Esophagus muscularis mucosa (tissue), 4 donors: ENCODE data around the gene C5orf58. TPM values are rescaled to one million over a fixed set of nuclear protein-coding genes. Genes with fewer than 3 reads are reported as not detected.

ENCODE experiments used
- DNase-seq: peaks from one replicate; pipeline ENCODE4 v3.0.0-alpha.2; 2017; ENCODE audit errors: extremely low spot score
- H3K27ac ChIP-seq, 4 donors: fragments of 200-600 bp; sonication (generic); replicated peaks in 1 of 4; 1 replicate in 3 of 4; 2 replicates in 1 of 4; pipeline ENCODE4 v1.5.1; 2016 to 2019; ENCODE audit warnings: mild to moderate bottlenecking in 1 of 4
- H3K27me3 ChIP-seq, 4 donors: fragments of 200-600 bp; sonication (generic); one replicate each; pipeline versions ENCODE4 v1.5.1 to v1.6.0; 2016 to 2019
- H3K36me3 ChIP-seq, 4 donors: fragments of 200-600 bp; sonication (generic); one replicate each; pipeline ENCODE4 v1.5.1; 2016 to 2019
- H3K4me1 ChIP-seq, 4 donors: fragments of 200-600 bp; sonication (generic); one replicate each; pipeline ENCODE4 v1.5.1; 2016 to 2019
- H3K4me3 ChIP-seq, 4 donors: fragments of 200-600 bp; sonication (generic); 1 replicate in 2 of 4; 2 replicates in 2 of 4; pipeline ENCODE4 v1.5.1; 2016 to 2019; ENCODE audit warnings: mild to moderate bottlenecking in 4 of 4, moderate library complexity in 1 of 4
- H3K9me3 ChIP-seq, 4 donors: fragments of 200-600 bp; sonication (generic); 1 replicate in 3 of 4; 2 replicates in 1 of 4; pipeline ENCODE4 v1.5.1; 2016 to 2019
- EP300 ChIP-seq: sonication (generic); formaldehyde crosslinking; IDR thresholded peaks from one replicate; pipeline ENCODE4 v1.6.1; 2017; ENCODE audit warnings: antibody characterized with exemption
- POLR2A ChIP-seq: fragments of 450-650 bp; IDR thresholded peaks from one replicate; pipeline ENCODE4 v1.6.1; 2017; ENCODE audit warnings: antibody characterized with exemption, moderate library complexity, mild to moderate bottlenecking, low read depth
- POLR2AphosphoS5 ChIP-seq, 2 donors: sonication (generic); formaldehyde crosslinking; IDR thresholded peaks; one replicate each; pipeline ENCODE4 v1.6.1; 2017; ENCODE audit warnings: antibody characterized with exemption in 2 of 2
- WGBS: methylation state at CpG from one replicate; pipeline ENCODE4 v1.1.5; 2018; 5-methylcytosine and 5-hydroxymethylcytosine counted together
- intact Hi-C: fragments of 100-400 bp; cut with DNase I; formaldehyde crosslinking; loops from one replicate; pipeline ENCODE4 v1.15.1; 2023
- total RNA-seq, 4 donors: library from RNA; depleted of rRNA; stranded (reverse); fragments of >200 nt; gene quantifications; one replicate each; pipeline versions ENCODE4 v1.1.0 to v1.2.1, GENCODE V29; 2016
- TF ChIP-seq, protein P1 (sequence below), 3 experiments: fragments of 200-600 bp in 2 of 3; fragments of 450-650 bp in 1 of 3; sonication (generic) in 2 of 3; IDR thresholded peaks; one replicate each; pipeline ENCODE4 v1.5.1; 2017 to 2019; ENCODE audit warnings: antibody characterized with exemption in 3 of 3, mild to moderate bottlenecking in 2 of 3, moderate library complexity in 1 of 3

Gene C5orf58
- total RNA-seq, 4 donors from 2014 or later: 6.5 TPM; not detected in 3

DNA sequence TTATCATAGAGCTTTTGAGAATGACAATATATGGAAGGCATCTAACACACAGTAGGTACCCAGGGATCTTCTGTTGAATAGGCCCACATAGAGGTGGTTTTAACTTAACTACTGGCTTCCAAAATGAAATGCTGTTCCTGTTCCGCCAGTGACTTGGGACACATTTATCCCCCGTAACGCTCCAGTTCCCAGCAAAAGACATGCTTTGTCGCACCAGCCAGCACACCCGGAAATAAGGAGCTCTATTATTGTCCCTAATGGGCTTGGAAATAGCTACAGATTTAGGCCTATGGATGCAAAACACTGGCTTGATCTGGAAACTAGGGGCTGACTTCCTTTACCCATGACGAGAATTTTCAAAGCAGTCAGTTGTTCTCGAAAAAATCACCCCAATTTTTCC, 45.9 kb upstream of the C5orf58 start:
- Histone ChIP-seq H3K36me3 (no peaks in the 10 kb centered on the region), H3K27me3 (no peaks in the 10 kb centered on the region), H3K27ac (no peak overlapping the region), H3K4me1 (no peaks in the 10 kb centered on the region), H3K9me3 (no peaks in the 10 kb centered on the region), H3K4me3 (no peak overlapping the region)
- WGBS: 89% methylated on average over 7 of the region's 7 CpGs
- intact Hi-C loops: no loop called here
- TF ChIP-seq EP300 (no peak), POLR2AphosphoS5 (IDR thresholded peaks at IDR 0.05) (no peak), POLR2A (no peak)
- TF ChIP-seq, protein P1, sequence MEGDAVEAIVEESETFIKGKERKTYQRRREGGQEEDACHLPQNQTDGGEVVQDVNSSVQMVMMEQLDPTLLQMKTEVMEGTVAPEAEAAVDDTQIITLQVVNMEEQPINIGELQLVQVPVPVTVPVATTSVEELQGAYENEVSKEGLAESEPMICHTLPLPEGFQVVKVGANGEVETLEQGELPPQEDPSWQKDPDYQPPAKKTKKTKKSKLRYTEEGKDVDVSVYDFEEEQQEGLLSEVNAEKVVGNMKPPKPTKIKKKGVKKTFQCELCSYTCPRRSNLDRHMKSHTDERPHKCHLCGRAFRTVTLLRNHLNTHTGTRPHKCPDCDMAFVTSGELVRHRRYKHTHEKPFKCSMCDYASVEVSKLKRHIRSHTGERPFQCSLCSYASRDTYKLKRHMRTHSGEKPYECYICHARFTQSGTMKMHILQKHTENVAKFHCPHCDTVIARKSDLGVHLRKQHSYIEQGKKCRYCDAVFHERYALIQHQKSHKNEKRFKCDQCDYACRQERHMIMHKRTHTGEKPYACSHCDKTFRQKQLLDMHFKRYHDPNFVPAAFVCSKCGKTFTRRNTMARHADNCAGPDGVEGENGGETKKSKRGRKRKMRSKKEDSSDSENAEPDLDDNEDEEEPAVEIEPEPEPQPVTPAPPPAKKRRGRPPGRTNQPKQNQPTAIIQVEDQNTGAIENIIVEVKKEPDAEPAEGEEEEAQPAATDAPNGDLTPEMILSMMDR (IDR thresholded peaks at IDR 0.05): no peak
- DNase-seq: no peak

DNA sequence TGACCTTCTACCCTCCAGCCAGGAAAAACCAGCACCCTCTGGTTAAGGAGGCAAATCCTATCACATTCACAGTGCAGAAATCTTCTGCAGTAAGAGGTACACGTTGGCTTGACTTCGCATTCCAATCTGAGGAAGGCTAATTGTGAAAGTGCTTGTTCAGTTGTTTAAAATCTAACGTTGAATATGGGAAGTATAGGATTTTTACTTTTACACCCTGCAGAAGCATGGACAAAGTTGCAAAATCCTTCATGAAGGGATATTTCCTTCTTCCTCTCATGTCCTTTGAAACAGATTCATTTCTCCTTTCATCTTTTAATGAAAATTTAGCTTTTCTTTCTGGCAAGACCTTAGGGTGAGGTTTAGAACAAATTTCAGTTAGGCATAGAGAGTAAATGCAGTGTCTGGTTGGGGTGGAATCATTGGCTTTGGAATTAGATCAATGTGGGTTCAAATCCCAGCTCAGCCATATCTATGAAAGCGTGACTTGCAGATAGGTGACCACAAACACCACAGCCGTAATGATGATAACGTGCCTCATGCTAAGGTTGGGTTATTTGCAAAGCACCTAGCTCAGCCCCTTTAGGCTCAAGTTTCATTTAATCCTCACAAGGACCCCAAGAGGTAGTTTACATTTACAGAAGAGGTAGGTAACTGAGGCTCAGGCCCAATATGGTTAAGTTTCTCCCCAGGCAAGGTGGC, 42.2 kb upstream of the C5orf58 start:
- Histone ChIP-seq H3K36me3 (no peaks in the 10 kb centered on the region), H3K9me3 (no peaks in the 10 kb centered on the region), H3K27me3 (no peaks in the 10 kb centered on the region), H3K4me1 (no peaks in the 10 kb centered on the region), H3K4me3 (no peak overlapping the region), H3K27ac (no peak overlapping the region)
- DNase-seq: no peak
- TF ChIP-seq, protein P1 (IDR thresholded peaks at IDR 0.05): no peak
- no peak for TF ChIP-seq POLR2AphosphoS5 (IDR thresholded peaks at IDR 0.05)
- intact Hi-C loops: no loop called here
- 62% methylated on average over 6 of the region's 6 CpGs for WGBS

DNA sequence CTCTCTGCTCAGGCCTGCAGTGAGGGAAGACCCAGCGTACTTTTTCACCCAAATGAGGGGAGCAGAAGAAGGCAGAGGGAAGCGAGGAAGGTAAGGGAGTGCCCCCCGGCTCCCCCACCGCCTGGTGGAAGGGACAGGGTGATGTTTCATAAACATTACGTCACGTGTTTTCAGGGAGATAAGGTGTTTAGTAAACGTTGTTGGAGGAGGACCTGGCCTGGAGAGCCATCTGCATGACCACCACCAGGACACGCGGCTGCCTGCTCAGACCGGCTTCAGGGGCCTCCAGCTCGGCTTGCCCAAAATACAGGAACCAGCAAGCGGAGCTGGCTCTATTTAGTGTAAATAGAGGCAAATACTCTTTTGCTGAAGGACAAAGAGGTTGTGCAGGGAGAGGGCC, 40.0 kb upstream of the C5orf58 start:
- H3K27ac ChIP-seq: no peak overlapping the region
- no peaks in the 10 kb centered on the region for H3K9me3 ChIP-seq
- H3K36me3 ChIP-seq: no peaks in the 10 kb centered on the region
- 88% methylated on average over 11 of the region's 12 CpGs for WGBS
- no peak for TF ChIP-seq POLR2A
- no peak for TF ChIP-seq EP300
- intact Hi-C loops: no loop called here
- no peaks in the 10 kb centered on the region for H3K4me1 ChIP-seq
- no peaks in the 10 kb centered on the region for H3K27me3 ChIP-seq
- no peak for DNase-seq
- no peak overlapping the region for H3K4me3 ChIP-seq

DNA sequence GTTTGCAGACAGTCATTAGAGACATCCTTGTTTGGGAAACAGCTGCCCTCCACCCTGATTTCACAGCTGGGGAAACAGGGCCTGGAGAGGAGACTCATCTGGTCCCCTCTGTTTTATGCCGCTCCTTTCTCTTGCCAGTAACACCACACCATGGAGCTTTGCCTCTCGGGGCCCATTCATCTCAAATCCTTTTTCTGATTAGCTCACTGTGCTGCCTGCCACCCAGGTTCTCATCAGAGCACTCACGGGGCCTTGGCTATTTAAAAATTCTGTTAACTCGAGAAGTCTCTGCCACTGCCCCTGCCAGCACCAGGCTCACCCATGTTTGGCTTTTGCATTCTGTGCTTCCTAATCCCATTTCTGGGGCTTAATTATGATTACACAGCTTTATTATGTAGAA, 36.8 kb upstream of the C5orf58 start:
- Histone ChIP-seq H3K9me3 (no peaks in the 10 kb centered on the region), H3K27ac (no peak overlapping the region), H3K4me1 (no peaks in the 10 kb centered on the region), H3K27me3 (no peaks in the 10 kb centered on the region), H3K4me3 (no peak overlapping the region), H3K36me3 (no peaks in the 10 kb centered on the region)
- no peak for TF ChIP-seq EP300
- TF ChIP-seq POLR2A: no peak
- TF ChIP-seq, protein P1 (IDR thresholded peaks at IDR 0.05): no peak
- no peak for TF ChIP-seq POLR2AphosphoS5 (IDR thresholded peaks at IDR 0.05)
- DNase-seq: no peak
- intact Hi-C loops: no loop called here
- WGBS: 77% methylated on average over 4 of the region's 4 CpGs

DNA sequence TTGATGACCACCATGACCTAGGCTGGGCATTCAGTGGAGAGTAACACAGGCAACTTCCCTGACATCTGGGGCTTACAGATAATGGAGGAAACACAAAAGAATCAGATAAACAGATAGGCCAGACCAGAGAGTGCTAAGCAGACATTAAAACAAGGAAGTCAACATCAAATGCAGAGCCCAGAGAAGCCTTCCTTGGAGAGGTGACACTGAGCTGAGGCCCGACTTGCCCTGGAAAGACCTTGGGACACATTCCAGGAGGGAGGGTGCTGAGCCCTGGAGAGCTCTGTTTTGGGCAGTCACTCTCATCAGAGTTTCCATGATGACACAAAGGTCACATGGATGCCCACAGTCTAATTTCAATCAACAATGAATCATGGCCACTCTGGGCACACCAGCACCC, 31.9 kb upstream of the C5orf58 start:
- intact Hi-C loops: no loop called here
- Histone ChIP-seq H3K27ac (no peak overlapping the region), H3K4me3 (no peak overlapping the region), H3K4me1 (no peaks in the 10 kb centered on the region), H3K36me3 (no peaks in the 10 kb centered on the region), H3K9me3 (no peaks in the 10 kb centered on the region), H3K27me3 (no peaks in the 10 kb centered on the region)
- TF ChIP-seq POLR2A: no peak
- no peak for TF ChIP-seq EP300
- TF ChIP-seq, protein P1 (IDR thresholded peaks at IDR 0.05): no peak
- no peak for TF ChIP-seq POLR2AphosphoS5 (IDR thresholded peaks at IDR 0.05)
- 0% methylated on average over 1 of the region's 1 CpG for WGBS
- DNase-seq: no peak
